Measurements from ENCODE around the gene RFESD. TPM values are rescaled to one million over a fixed set of nuclear protein-coding genes. Genes with fewer than 3 reads are reported as not detected.

Gene RFESD
- 0.62 TPM for total RNA-seq

DNA sequence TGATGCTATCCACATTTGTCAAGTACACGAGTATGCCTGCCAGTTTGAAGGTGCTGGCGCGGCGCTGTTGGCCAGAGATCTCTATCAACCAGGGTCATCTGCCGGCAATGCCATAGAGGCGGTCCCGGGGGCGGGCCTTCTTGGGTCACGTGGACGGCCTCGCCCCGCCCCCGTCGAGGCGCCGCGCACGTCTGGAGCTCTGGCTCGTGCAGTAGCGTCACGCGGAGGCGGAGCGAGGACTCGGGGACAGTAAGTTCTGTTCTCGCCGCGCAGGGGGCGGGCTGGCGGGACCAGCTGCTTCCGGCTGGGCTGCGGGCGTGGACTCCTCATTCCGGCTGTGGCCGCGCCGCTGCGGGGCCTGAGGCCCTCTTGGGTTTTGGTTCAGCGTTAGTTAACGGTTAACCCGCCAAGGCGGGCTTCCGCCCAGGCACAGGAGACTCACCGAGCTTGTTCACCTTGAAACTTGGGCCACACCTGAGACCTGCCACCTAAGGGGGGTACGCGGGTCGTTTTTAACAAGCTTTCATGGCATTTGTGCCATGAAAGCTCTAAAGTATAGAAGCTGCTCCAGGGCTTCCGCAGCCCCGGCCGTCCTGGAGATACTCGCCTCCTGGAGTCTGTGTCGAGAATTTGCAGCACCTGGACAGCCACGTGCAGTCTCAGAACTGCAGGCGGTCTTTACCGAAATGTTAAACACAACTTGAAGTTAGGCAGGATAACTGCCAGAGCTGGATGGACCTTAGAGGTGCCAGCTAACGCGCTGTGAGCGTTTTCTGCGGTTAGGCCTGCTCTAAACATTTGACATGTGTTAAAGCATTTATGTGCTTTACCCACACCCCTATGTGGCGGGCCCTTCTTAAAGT lies at the start of gene RFESD:
Gene RFESD (plus strand): TSS at position 209 of the 863 bp plus-strand sequence. CDS start 5,495 bp downstream, outside the sequence.
- peak; percentile 99 for DNase-seq

DNA sequence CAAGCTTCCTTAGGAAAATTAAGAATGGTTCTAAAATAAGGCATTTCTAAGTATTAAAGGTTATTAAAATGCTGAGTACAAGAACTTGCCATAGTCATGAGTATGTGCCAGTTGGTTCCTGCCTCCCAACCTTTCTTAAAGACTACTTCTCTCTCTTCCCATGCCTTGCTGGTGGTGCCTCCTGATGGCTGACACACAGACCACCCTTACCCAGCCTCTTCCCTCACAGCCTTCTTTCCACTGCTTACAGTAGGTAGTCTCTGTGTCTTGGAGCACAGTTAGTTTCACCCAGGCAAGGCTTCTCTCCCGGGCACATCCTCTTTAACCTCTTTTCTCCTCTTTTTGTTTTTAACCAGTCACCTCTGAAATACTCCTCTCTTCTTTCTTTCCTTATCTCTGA lies 47.3 kb upstream of the RFESD start:
- DNase-seq, result no peak

DNA sequence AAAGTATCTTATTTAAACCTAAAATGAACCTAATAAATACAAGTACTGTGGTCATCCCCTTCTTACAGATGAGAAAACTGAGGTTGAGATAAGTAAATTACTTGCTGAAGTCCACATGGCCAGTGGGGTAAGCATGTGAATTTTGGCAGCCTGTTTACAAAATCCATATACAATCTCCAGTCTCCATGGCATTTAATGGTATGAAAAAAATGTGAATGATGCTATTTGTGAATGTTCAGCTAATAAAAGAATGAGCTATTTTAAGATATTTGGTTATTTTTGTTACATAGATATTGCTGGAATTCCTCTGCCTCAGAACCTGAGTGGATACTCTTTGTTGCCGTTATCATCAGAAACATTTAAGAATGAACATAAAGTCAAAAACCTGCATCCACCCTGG lies 46.0 kb upstream of the RFESD start:
- no peak for DNase-seq

DNA sequence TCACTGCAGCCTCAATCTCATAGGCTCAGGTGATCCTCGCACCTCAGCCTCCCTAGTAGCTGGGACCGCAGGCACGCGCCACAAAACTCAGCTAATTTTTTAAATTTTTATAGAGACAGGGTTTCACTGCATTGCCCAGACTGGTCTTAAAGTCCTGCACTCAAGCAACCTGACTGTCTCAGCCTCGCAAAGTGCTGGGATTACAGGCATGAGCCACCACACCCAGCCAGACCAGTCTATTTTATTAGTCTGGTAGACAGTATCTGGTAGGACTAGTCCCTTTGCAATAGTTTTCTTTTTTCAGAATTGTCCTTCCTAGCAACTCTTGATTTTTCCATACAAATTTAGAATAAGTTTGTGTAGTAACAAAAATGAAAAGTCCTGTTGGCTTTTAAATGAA lies 40.8 kb upstream of the RFESD start:
- no peak for DNase-seq

DNA sequence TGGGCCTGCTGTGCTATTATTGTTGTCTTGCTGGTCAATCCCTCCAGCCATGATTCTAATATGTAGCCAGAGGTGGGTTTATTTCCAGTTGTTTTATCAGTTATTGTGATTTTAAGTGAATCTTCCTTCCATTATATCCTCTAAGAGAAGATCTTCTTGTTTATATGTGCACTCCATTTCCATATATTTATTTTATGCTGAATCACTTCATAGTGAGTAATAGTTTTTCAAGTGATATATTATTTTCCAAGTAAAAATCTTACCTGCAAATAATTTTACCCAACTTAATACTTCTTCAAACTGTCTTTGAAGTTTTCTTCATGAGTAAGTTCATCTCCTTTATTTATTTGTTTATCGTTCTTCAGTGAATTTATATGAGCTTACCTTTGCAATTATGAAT lies 40.2 kb upstream of the RFESD start:
- DNase-seq, result no peak

DNA sequence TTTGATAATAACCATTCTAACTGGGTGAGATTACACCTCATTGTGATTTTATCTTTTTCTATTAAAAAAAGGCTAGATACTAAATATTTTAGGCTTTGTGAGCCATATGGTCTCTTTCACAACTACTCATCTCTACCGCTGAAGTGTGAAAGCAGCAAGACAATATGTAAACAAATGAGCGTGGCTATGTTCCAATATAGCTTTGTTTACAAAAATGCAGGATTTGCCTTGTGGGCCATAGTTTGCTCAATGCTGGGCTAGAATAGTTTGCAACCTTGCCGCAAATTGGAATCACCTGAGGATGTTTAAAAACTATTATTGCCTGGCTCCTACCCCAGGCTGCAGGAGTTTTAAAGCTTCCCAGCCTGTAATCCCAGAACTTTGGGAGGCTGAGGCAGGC lies 36.9 kb upstream of the RFESD start:
- DNase-seq, result no peak

DNA sequence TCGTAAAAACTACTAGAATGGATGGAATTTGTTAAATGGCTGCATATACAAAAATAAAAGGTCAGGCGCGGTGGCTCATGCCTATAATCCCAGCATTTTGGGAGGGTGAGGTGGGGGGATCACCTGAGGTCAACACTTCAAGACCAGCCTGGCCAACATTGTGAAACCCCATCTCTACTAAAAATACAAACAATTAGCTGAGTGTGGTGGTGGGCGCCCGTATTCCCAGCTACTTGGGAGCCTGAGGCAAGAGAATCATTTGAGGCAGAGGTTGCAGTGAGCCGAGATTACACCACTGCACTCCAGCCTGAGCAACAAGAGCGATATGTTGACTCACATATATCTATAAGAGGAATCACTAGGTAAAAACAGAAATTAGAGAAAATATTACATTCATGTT lies 36.0 kb upstream of the RFESD start:
- DNase-seq, result no peak

DNA sequence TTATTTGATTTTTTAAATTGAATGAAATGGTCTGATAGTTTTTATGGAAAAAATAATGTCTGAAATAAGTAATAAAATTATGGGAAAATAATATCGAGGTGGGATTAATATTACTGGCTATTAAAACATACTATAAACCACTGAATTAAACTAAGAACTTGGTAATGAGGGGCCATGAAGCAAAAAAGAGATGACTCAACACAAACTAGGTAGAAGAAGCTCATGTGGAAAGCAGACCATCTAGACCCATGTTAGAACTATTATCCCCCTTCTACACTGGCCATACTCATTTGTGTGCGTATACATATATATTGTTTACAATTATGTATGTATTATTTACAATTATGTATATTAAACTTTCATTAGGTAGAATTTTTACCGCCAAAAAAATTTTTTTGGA lies 35.2 kb upstream of the RFESD start:
- no peak for DNase-seq

DNA sequence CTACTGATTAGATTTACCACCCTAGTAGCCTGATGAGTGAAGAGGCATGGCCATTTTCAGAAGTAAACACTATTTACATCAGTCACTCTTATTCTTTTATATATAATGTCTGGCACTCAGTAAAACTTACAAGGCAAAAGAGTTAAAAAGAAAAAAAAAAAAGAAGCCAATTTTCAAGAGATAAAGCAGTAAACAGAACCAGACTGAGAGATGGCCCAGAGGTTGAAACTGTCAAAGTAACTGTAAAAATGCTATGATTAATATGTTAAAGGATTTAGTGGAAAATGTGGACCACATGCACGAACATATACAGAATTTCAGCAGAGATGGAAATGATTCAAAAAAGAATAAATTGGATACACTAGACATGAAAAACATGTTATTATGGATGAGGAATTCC lies 33.1 kb upstream of the RFESD start:
- DNase-seq, result no peak

DNA sequence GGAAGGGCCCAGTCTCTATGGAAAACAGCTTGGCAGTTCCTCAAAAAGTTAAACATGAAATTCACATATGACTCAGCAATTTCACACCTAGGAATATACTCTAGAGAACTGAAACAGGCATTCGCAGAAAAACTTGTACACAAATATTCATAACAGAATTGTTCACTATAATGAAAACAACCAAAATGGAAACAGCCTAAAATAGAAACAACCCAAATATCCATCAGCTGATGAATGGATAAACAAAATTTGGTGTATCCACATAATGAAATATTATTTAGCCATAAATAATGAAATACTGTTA lies 31.5 kb upstream of the RFESD start:
- DNase-seq, result no peak

DNA sequence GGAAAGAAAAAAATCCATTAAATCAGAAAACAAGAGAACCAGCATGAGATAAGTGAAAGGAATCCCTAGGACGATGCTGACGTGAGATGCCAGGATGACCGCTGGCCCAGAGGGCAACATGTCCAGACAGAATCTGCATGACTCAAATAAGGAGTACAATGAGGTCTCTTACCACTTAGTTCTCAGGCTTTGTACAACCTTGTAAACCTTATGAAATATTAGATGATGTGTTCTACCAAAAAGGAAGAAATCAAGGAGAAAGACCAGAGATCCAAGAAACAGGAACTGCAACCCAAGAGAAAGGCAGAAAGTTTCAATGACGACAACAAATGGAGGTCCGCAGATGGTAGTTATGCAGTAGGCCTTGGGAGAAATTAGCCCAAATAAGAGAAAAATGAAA lies 29.5 kb upstream of the RFESD start:
- no peak for DNase-seq

DNA sequence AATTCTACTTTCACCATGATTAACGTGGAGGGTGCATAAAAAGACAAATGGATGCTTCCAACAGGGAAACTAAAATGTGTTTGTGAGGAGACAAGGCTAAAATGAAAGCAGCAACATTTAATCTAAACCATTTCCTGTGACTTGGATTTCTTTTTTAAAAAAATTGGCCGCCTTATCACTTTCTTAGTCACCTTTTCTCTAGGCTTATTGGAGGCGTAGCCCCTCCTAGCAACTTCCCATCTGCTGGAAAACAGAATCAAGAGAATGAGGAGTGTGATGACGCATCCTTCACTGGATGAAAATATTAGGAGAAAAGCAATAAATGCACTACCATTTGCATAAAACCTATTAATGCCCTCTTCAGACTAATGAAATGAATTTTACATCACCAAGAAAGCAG lies 27.5 kb upstream of the RFESD start:
- DNase-seq, result no peak

DNA sequence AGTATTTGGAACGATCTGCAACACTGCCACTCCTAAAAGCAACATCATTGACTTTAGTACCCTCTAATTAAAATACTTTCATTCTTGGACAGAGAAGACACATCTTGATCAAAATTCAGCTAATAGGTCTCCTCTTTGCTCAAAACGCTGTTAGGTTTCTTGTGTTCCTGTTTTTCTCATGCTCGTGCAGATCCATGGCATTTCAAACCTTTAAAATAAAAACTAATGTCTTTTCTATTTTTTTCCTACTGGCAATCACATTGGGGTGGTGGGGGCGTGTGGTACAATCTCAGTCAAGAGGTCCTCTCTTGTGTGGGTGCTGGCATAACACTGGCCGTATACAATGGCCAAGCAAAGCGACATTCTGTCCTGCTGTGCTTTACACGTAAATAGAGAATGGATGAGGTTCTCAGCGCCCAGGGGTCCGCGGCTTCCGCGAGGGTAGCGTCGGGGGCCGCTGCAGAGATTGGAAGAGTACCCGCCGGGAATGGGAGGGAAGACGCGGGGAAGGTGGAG lies 27.0 kb upstream of the RFESD start:
- no peak for DNase-seq

DNA sequence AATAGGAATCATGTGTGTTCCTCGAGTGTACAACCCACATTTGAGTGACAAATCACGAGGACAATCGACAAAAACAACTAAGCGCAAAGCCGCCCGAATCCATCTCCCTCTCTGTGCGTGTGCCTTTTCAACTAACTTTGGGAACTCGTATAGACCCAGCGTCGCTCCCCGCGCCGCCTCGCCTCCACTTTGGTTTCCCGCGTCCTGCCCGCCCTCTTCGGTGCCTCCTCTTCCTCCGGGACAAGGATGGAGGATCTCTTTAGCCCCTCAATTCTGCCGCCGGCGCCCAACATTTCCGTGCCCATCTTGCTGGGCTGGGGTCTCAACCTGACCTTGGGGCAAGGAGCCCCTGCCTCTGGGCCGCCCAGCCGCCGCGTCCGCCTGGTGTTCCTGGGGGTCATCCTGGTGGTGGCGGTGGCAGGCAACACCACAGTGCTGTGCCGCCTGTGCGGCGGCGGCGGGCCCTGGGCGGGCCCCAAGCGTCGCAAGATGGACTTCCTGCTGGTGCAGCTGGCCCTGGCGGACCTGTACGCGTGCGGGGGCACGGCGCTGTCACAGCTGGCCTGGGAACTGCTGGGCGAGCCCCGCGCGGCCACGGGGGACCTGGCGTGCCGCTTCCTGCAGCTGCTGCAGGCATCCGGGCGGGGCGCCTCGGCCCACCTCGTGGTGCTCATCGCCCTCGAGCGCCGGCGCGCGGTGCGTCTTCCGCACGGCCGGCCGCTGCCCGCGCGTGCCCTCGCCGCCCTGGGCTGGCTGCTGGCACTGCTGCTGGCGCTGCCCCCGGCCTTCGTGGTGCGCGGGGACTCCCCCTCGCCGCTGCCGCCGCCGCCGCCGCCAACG lies 26.3 kb upstream of the RFESD start, which contains the start of gene GPR150:
Gene GPR150 (plus strand): TSS at position 58 of the 840 bp plus-strand sequence. CDS start 189 bp downstream, at position 247.
- peak; percentile 63 for DNase-seq

DNA sequence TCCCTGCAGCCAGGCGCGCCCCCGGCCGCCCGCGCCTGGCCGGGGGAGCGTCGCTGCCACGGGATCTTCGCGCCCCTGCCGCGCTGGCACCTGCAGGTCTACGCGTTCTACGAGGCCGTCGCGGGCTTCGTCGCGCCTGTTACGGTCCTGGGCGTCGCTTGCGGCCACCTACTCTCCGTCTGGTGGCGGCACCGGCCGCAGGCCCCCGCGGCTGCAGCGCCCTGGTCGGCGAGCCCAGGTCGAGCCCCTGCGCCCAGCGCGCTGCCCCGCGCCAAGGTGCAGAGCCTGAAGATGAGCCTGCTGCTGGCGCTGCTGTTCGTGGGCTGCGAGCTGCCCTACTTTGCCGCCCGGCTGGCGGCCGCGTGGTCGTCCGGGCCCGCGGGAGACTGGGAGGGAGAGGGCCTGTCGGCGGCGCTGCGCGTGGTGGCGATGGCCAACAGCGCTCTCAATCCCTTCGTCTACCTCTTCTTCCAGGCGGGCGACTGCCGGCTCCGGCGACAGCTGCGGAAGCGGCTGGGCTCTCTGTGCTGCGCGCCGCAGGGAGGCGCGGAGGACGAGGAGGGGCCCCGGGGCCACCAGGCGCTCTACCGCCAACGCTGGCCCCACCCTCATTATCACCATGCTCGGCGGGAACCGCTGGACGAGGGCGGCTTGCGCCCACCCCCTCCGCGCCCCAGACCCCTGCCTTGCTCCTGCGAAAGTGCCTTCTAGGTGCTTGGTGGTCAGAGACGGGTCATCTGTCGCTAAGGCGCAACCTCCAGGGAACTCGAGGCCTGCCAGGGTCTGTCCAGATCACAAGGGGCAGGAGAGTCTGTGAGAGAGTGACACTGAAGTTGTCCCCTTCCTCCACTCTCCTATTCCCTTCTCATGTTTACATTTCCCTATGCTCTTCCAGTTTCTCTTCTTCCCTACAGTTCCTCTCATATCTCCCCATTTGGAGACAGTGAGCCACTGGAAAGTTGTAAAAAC lies 25.4 kb upstream of the RFESD start:
- DNase-seq, result peak; percentile 49

DNA sequence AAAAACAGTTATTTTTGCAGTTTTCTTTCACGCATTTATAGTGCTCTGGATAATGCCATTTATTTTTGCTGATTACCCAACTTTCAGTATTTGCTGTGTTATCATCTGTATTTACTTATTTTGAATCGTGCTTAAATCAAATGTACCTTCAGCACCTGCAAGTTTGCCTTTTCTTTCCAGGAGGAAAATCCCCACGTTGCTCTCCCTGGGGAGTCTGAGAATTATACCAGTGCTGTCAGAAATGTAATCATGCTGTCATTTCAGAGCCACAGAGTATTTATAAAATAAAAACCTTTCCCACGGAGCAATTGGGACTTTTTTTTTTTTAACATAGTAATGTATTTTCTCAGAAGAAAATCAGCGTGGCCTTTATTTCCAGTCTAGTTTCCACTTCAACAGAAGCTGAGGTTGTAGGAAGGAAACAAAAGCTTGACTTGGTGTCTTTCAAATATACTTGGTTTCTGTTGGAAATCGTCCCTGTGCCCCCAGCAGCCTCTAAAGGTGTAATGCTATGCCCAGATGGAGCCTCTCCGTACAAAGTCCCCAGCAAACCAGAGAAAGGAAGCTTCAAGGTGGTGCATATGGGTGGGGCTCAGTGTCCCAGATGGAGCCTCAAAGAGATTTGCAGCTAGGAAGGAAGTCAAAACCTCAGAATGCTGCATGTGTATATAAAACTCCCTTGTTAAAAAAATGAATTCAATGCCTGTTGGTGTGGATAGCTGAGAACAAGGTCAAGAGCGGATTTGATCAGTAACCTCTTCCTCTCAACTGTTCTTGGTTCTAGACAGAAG lies 24.5 kb upstream of the RFESD start:
- DNase-seq, result peak; percentile 22

DNA sequence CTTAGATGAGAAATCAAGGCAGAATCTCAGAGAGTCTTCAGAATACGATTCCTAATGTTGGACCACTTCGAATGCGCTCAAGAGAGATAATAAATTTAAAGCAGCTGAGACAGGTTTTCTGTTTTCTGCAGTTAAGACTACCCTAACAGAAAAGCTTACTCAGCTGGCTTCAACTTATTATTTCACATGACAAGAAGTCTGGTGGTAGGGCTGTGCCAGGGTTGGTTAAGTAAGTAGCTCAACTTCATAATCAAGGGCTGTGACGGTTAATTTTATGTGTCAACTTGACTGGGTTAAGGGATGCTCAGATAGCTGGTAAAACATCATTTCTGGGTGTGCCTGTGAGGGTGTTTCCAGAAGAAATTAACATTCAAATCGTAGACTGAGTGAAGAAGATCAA lies 22.9 kb upstream of the RFESD start:
- no peak for DNase-seq

DNA sequence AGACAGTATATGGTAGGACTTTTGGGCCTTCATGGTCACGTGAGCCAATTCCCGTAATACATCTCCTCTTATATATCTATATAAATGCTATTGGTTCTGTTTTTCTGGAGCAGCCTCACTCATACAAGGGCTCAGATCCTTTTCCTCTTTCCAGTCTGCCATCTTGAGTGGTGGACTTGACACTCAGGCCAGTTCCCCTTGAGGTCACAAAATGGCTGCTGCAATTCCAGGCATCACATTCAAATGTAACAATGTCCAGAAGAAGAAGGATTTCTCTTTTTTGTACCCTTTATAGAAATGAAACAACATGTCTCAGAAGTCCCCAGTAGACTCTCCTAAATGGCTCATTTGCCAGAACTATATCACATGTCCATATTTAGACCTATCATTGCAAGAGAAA lies 22.2 kb upstream of the RFESD start:
- DNase-seq, result no peak

DNA sequence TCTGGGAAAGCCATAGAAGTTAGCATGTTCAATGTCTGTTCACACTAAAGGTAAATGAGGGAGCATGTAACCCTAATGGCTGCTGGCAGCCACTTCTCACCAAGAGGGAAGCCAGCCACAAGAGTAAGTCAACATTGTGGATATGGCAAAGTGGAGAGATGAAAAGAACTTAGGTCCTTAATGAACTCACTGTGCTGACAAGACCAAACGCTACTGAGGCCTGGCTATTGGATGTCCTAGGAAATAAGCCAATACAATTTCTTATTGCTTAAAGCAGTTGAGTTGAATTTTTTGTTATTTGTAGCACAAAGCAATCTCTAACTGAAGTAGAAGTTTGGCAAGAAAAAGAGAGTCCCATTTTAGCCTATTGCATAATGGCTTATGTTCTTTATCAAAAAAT lies 19.9 kb upstream of the RFESD start:
- DNase-seq, result no peak

DNA sequence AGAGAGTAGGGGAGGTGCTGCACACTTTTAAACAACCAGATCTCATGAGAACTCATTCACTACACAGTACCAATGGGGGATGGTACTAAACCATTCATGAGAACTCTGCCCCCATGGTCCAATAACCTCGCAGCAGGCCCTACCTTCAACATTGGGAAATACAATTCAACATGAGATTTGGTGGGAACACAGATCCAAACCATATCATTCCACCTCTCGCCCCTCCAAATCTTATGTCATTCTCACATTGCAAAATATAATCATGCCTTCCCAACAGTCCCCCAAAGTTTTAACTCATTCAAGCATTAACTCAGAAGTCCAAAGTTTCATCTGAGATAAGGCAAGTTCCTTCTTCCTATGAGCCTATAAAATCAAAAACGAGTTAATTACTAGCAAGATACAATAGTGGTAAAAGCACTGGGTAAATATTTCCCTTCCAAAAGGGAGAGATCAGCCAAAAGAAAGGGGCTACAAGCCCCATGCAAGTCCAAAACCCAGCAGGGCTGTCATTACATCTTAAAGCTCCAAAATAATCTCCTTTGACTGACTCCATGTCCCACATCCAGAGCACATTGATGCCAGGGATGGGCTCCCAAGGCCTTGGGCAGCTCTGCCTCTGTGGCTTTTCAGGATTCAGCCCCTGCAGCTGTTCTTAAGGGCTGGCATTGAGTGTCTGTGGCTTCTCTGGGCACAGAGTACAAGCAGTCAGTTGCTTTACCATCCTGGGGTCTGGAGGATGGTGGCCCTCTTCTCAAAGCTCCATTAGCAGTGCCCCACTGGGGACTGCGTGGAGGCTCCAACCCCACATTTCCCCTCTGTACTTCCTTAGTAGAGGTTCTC lies 18.4 kb upstream of the RFESD start:
- DNase-seq, result no peak

Measured in tongue (tissue), 2 donors.